GM23338 (cell line): ENCODE results near the gene SPRING1. TPM values are rescaled to one million over a fixed set of nuclear protein-coding genes. Genes with fewer than 3 reads are reported as not detected.

Source experiments
- ATAC-seq: fragments of 200-7000 bp; cut with Tn5 transposase; 3 replicates; pipeline ENCODE4 v1.9.1; 2020
- DNase-seq: peaks from one replicate; pipeline ENCODE4 v3.0.0-alpha.2; 2015; ENCODE audit warnings: low spot score
- H2AFZ ChIP-seq: fragments of 200-600 bp; sonication (generic); 2 replicates; pipeline ENCODE4 v1.8.0; 2016; ENCODE audit warnings: antibody characterized with exemption, mild to moderate bottlenecking, moderate library complexity
- H3F3A ChIP-seq: fragments of 200-600 bp; sonication (generic); replicated peaks from 2 replicates; pipeline ENCODE4 v1.8.0; 2017; ENCODE audit warnings: antibody characterized with exemption, mixed run types, low read depth
- H3K27ac ChIP-seq: fragments of 200-600 bp; sonication (generic); 2 replicates; pipeline ENCODE4 v1.6.1; 2016; ENCODE audit warnings: low read depth
- H3K27me3 ChIP-seq: fragments of 200-600 bp; sonication (generic); 2 replicates; pipeline ENCODE4 v1.8.0; 2016; ENCODE audit warnings: mild to moderate bottlenecking, mixed run types, moderate library complexity; ENCODE audit not compliant: insufficient read depth
- H3K36me3 ChIP-seq: fragments of 200-600 bp; sonication (generic); 2 replicates; pipeline ENCODE4 v1.8.0; 2016; ENCODE audit warnings: mild to moderate bottlenecking; ENCODE audit not compliant: insufficient read depth
- H3K4me1 ChIP-seq: fragments of 200-600 bp; sonication (generic); 2 replicates; pipeline ENCODE4 v1.8.0; 2016; ENCODE audit warnings: mild to moderate bottlenecking, moderate library complexity; ENCODE audit not compliant: insufficient read depth
- H3K4me2 ChIP-seq: fragments of 200-600 bp; sonication (generic); 2 replicates; pipeline ENCODE4 v1.7.1; 2017; ENCODE audit warnings: mixed run types
- H3K4me3 ChIP-seq: fragments of 200-600 bp; sonication (generic); 2 replicates; pipeline ENCODE4 v1.6.1; 2016; ENCODE audit warnings: mixed run types
- H3K79me2 ChIP-seq: fragments of 200-600 bp; sonication (generic); replicated peaks from 2 replicates; pipeline ENCODE4 v1.8.0; 2017; ENCODE audit warnings: mild to moderate bottlenecking; ENCODE audit not compliant: insufficient read depth
- H3K9me2 ChIP-seq: fragments of 200-600 bp; sonication (generic); 2 replicates; pipeline ENCODE4 v1.8.0; 2017; ENCODE audit not compliant: insufficient read depth
- H4K20me1 ChIP-seq: fragments of 200-600 bp; sonication (generic); replicated peaks from 2 replicates; pipeline ENCODE4 v1.8.0; 2017; ENCODE audit warnings: mild to moderate bottlenecking; ENCODE audit not compliant: insufficient read depth
- H3K27ac Mint-ChIP-seq: 2 replicates; pipeline ENCODE4 v1.8.0; 2020; ENCODE audit warnings: inconsistent platforms, mild to moderate bottlenecking, moderate library complexity, mixed read lengths
- H3K27me3 Mint-ChIP-seq: 3 replicates; pipeline ENCODE4 v1.8.0; 2022; ENCODE audit warnings: low read depth, mild to moderate bottlenecking, moderate library complexity, mixed read lengths, inconsistent platforms; ENCODE audit not compliant: insufficient read depth, poor library complexity
- H3K36me3 Mint-ChIP-seq: 3 replicates; pipeline ENCODE4 v1.8.0; 2021; ENCODE audit warnings: low read depth, mild to moderate bottlenecking, inconsistent platforms, moderate library complexity, mixed read lengths
- H3K4me1 Mint-ChIP-seq: 3 replicates; pipeline ENCODE4 v1.8.0; 2020; ENCODE audit warnings: mild to moderate bottlenecking, inconsistent platforms, mixed read lengths
- H3K4me3 Mint-ChIP-seq: 3 replicates; pipeline ENCODE4 v1.8.0; 2021; ENCODE audit warnings: moderate library complexity, mild to moderate bottlenecking, inconsistent platforms, mixed read lengths
- H3K9me3 Mint-ChIP-seq: 3 replicates; pipeline ENCODE4 v1.8.0; 2020; ENCODE audit warnings: moderate library complexity, mild to moderate bottlenecking, inconsistent platforms, mixed read lengths
- CREB1 ChIP-seq: fragments of 250-450 bp; sonication (Bioruptor Pico); IDR thresholded peaks from 2 replicates; pipeline ENCODE4 v1.5.0; 2020; ENCODE audit warnings: low read depth, mild to moderate bottlenecking, moderate library complexity
- CTCF ChIP-seq, 2 experiments: fragments of 200-600 bp in 1 of 2; sonication (generic) in 1 of 2; conservative IDR thresholded peaks; 2 replicates each; pipeline versions ENCODE4 v1.5.1 to v1.6.1; 2016 to 2017; ENCODE audit warnings: antibody characterized with exemption in 2 of 2, low read depth in 2 of 2, mild to moderate bottlenecking in 2 of 2, moderate library complexity in 1 of 2
- EZH2 ChIP-seq: fragments of 200-600 bp; sonication (generic); IDR thresholded peaks from one replicate; pipeline ENCODE4 v1.8.0; 2017; ENCODE audit warnings: antibody characterized with exemption, mild to moderate bottlenecking, low read depth; ENCODE audit not compliant: unreplicated experiment
- EZH2phosphoT487 ChIP-seq: fragments of 200-600 bp; sonication (generic); IDR thresholded peaks from one replicate; pipeline ENCODE4 v1.8.1; 2018; ENCODE audit warnings: antibody characterized with exemption; ENCODE audit not compliant: unreplicated experiment
- JUNB ChIP-seq: IDR thresholded peaks from one replicate; pipeline ENCODE4 v1.6.1; 2016; ENCODE audit warnings: antibody characterized with exemption; ENCODE audit not compliant: unreplicated experiment
- NANOG ChIP-seq: IDR thresholded peaks from 2 replicates; pipeline ENCODE4 v1.6.1; 2016; ENCODE audit warnings: antibody characterized with exemption, borderline replicate concordance
- POLR2AphosphoS5 ChIP-seq: IDR thresholded peaks from 2 replicates; pipeline ENCODE4 v1.6.1; 2016; ENCODE audit warnings: antibody characterized with exemption, low read depth
- STAT1 ChIP-seq: IDR thresholded peaks from one replicate; pipeline ENCODE4 v1.6.1; 2016; ENCODE audit warnings: antibody characterized with exemption; ENCODE audit not compliant: unreplicated experiment
- ZNF114 ChIP-seq: fragments of 250-450 bp; sonication (Bioruptor Pico); IDR thresholded peaks from 2 replicates; pipeline ENCODE4 v1.5.0; 2020; ENCODE audit warnings: mild to moderate bottlenecking, moderate library complexity
- ZNF331 ChIP-seq: fragments of 250-450 bp; sonication (Bioruptor Pico); IDR thresholded peaks from 2 replicates; pipeline ENCODE4 v1.5.0; 2020; ENCODE audit warnings: low read depth, mild to moderate bottlenecking, moderate library complexity
- polyA plus RNA-seq: library from polyadenylated mRNA; unstranded; fragments of >200 nt; fragmentation: Nextera tagmentation; extraction: Ambion mirVana; gene quantifications from 2 replicates; pipeline ENCODE4 v1.2.1, GENCODE V29; 2016
- total RNA-seq: library from RNA; depleted of rRNA; stranded (reverse); fragments of >200 nt; shearing (Covaris generic); gene quantifications from 2 replicates; pipeline ENCODE4 v1.2.3, GENCODE V29; 2014
- TF ChIP-seq, protein P1 (sequence below): IDR thresholded peaks from one replicate; pipeline ENCODE4 v1.6.1; 2018; ENCODE audit warnings: antibody characterized with exemption; ENCODE audit not compliant: unreplicated experiment
- TF ChIP-seq, protein P2 (sequence below): fragments of 250-450 bp; sonication (Bioruptor Pico); IDR thresholded peaks from 2 replicates; pipeline ENCODE4 v1.5.0; 2020; ENCODE audit warnings: mild to moderate bottlenecking, moderate library complexity
- TF ChIP-seq, protein P3 (sequence below): IDR thresholded peaks from 2 replicates; pipeline ENCODE4 v1.6.1; 2016; ENCODE audit warnings: antibody characterized with exemption

The SPRING1 gene
- total and polyA plus RNA-seq, 2 experiments from 2014 or later = 8.2 to 57.1 TPM

- Histone ChIP-seq H3K4me1 (peaks cover 8% of the 10 kb centered on the region; the same call in 1 of the 2 replicates), H3F3A (no peaks in the 10 kb centered on the region), H3K4me3 (no peak overlapping the region), H3K27ac (peak overlapping the region; percentile 24; the same call in 1 of the 2 replicates), H4K20me1 (peaks cover 12% of the 10 kb centered on the region; the same call in 1 of the 2 replicates), H3K9me2 (no peaks in the 10 kb centered on the region), H3K79me2 (peaks cover 55% of the 10 kb centered on the region), H3K27me3 (no peaks in the 10 kb centered on the region), H3K36me3 (no peaks in the 10 kb centered on the region), H2AFZ (no peak overlapping the region), H3K4me2 (no peak overlapping the region)
- peaks cover 6% of the 10 kb centered on the region; the same call in 2 of the 3 replicates for H3K36me3 Mint-ChIP-seq
- no peak overlapping the region for H3K27ac Mint-ChIP-seq
- ATAC-seq = peak; percentile 24; the same call in 2 of the 3 replicates
- DNase-seq = peak; percentile 65
- peaks cover 1% of the 10 kb centered on the region for H3K27me3 Mint-ChIP-seq
- TF ChIP-seq ZNF114 (CRISPR knock-in tag) = no peak
- no peak for TF ChIP-seq EZH2phosphoT487
- no peak for TF ChIP-seq NANOG
- TF ChIP-seq EZH2 = no peak
- no peak for TF ChIP-seq CREB1 (CRISPR knock-in tag)
- TF ChIP-seq, protein P1, sequence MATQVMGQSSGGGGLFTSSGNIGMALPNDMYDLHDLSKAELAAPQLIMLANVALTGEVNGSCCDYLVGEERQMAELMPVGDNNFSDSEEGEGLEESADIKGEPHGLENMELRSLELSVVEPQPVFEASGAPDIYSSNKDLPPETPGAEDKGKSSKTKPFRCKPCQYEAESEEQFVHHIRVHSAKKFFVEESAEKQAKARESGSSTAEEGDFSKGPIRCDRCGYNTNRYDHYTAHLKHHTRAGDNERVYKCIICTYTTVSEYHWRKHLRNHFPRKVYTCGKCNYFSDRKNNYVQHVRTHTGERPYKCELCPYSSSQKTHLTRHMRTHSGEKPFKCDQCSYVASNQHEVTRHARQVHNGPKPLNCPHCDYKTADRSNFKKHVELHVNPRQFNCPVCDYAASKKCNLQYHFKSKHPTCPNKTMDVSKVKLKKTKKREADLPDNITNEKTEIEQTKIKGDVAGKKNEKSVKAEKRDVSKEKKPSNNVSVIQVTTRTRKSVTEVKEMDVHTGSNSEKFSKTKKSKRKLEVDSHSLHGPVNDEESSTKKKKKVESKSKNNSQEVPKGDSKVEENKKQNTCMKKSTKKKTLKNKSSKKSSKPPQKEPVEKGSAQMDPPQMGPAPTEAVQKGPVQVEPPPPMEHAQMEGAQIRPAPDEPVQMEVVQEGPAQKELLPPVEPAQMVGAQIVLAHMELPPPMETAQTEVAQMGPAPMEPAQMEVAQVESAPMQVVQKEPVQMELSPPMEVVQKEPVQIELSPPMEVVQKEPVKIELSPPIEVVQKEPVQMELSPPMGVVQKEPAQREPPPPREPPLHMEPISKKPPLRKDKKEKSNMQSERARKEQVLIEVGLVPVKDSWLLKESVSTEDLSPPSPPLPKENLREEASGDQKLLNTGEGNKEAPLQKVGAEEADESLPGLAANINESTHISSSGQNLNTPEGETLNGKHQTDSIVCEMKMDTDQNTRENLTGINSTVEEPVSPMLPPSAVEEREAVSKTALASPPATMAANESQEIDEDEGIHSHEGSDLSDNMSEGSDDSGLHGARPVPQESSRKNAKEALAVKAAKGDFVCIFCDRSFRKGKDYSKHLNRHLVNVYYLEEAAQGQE = no peak
- TF ChIP-seq, protein P2, sequence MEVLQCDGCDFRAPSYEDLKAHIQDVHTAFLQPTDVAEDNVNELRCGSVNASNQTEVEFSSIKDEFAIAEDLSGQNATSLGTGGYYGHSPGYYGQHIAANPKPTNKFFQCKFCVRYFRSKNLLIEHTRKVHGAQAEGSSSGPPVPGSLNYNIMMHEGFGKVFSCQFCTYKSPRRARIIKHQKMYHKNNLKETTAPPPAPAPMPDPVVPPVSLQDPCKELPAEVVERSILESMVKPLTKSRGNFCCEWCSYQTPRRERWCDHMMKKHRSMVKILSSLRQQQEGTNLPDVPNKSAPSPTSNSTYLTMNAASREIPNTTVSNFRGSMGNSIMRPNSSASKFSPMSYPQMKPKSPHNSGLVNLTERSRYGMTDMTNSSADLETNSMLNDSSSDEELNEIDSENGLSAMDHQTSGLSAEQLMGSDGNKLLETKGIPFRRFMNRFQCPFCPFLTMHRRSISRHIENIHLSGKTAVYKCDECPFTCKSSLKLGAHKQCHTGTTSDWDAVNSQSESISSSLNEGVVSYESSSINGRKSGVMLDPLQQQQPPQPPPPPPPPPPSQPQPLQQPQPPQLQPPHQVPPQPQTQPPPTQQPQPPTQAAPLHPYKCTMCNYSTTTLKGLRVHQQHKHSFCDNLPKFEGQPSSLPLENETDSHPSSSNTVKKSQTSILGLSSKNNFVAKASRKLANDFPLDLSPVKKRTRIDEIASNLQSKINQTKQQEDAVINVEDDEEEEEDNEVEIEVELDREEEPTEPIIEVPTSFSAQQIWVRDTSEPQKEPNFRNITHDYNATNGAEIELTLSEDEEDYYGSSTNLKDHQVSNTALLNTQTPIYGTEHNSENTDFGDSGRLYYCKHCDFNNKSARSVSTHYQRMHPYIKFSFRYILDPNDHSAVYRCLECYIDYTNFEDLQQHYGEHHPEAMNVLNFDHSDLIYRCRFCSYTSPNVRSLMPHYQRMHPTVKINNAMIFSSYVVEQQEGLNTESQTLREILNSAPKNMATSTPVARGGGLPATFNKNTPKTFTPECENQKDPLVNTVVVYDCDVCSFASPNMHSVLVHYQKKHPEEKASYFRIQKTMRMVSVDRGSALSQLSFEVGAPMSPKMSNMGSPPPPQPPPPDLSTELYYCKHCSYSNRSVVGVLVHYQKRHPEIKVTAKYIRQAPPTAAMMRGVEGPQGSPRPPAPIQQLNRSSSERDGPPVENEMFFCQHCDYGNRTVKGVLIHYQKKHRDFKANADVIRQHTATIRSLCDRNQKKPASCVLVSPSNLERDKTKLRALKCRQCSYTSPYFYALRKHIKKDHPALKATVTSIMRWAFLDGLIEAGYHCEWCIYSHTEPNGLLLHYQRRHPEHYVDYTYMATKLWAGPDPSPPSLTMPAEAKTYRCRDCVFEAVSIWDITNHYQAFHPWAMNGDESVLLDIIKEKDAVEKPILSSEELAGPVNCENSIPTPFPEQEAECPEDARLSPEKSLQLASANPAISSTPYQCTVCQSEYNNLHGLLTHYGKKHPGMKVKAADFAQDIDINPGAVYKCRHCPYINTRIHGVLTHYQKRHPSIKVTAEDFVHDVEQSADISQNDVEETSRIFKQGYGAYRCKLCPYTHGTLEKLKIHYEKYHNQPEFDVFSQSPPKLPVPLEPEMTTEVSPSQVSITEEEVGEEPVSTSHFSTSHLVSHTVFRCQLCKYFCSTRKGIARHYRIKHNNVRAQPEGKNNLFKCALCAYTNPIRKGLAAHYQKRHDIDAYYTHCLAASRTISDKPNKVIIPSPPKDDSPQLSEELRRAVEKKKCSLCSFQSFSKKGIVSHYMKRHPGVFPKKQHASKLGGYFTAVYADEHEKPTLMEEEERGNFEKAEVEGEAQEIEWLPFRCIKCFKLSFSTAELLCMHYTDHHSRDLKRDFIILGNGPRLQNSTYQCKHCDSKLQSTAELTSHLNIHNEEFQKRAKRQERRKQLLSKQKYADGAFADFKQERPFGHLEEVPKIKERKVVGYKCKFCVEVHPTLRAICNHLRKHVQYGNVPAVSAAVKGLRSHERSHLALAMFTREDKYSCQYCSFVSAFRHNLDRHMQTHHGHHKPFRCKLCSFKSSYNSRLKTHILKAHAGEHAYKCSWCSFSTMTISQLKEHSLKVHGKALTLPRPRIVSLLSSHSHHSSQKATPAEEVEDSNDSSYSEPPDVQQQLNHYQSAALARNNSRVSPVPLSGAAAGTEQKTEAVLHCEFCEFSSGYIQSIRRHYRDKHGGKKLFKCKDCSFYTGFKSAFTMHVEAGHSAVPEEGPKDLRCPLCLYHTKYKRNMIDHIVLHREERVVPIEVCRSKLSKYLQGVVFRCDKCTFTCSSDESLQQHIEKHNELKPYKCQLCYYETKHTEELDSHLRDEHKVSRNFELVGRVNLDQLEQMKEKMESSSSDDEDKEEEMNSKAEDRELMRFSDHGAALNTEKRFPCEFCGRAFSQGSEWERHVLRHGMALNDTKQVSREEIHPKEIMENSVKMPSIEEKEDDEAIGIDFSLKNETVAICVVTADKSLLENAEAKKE (CRISPR knock-in tag) = no peak
- no peak for TF ChIP-seq ZNF331
- TF ChIP-seq, protein P3, sequence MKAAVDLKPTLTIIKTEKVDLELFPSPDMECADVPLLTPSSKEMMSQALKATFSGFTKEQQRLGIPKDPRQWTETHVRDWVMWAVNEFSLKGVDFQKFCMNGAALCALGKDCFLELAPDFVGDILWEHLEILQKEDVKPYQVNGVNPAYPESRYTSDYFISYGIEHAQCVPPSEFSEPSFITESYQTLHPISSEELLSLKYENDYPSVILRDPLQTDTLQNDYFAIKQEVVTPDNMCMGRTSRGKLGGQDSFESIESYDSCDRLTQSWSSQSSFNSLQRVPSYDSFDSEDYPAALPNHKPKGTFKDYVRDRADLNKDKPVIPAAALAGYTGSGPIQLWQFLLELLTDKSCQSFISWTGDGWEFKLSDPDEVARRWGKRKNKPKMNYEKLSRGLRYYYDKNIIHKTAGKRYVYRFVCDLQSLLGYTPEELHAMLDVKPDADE = no peak
- no peak for TF ChIP-seq CTCF (conservative IDR thresholded peaks at IDR 0.05; ENCODE audit: low read depth in 2 of 2)
- TF ChIP-seq JUNB = no peak
- no peak for TF ChIP-seq POLR2AphosphoS5
- no peak for TF ChIP-seq STAT1
- H3K9me3 Mint-ChIP-seq = no peaks in the 10 kb centered on the region
- H3K4me1 Mint-ChIP-seq = peaks cover 15% of the 10 kb centered on the region
- H3K4me3 Mint-ChIP-seq = no peak overlapping the region
Measured at GRCh38 chr12:116726694-116727093, 11.2 kb downstream of the SPRING1 start.
